Activated CD4-positive, alpha-beta T cell treated with anti-CD3 and anti-CD28 coated beads for 36 hours (primary cell): ENCODE results near the gene ATL3. TPM values are rescaled to one million over a fixed set of nuclear protein-coding genes. Genes with fewer than 3 reads are reported as not detected.
A peak's percentile ranks its signal among the peaks of the same experiment; 100 is the strongest.
"Not testable (repeated sequence)": the region's sequence is repeated elsewhere in the genome, so short reads cannot be mapped to it uniquely, and the experiment has no call there.

Experiments used
- ATAC-seq: fragments of 200-7000 bp; cut with Tn5 transposase; one replicate; pipeline ENCODE4 v1.10.0; 2021; ENCODE audit warnings: mild to moderate bottlenecking, moderate library complexity
- CTCF ChIA-PET: fragments of 350-600 bp; sonication (Branson Sonifier 250); formaldehyde crosslinking; loops from one replicate; lab custom pipeline; 2021; ENCODE audit warnings: antibody characterized with exemption; lab: Charles Lee
- POLR2A ChIA-PET: fragments of 350-600 bp; sonication (Branson Sonifier 250); formaldehyde crosslinking; loops from one replicate; lab custom pipeline; 2021; ENCODE audit warnings: antibody characterized with exemption, inconsistent platforms; lab: Charles Lee
- DNase-seq: peaks from one replicate; pipeline ENCODE4 v3.0.0-alpha.2; 2020
- H3K27ac Mint-ChIP-seq: one replicate; pipeline ENCODE4 v1.8.0; 2021; ENCODE audit warnings: mixed read lengths
- H3K27me3 Mint-ChIP-seq: one replicate; pipeline ENCODE4 v1.8.0; 2021; ENCODE audit warnings: mixed read lengths
- H3K36me3 Mint-ChIP-seq: one replicate; pipeline ENCODE4 v1.8.0; 2021; ENCODE audit warnings: low read depth, mixed read lengths
- H3K4me1 Mint-ChIP-seq: one replicate; pipeline ENCODE4 v1.8.0; 2021; ENCODE audit warnings: mixed read lengths
- H3K4me3 Mint-ChIP-seq: one replicate; pipeline ENCODE4 v1.8.0; 2021; ENCODE audit warnings: mild to moderate bottlenecking, moderate library complexity, mixed read lengths
- H3K9me3 Mint-ChIP-seq: one replicate; pipeline ENCODE4 v1.8.0; 2021; ENCODE audit warnings: low read depth, mixed read lengths
- intact Hi-C, 2 experiments: fragments of 100-400 bp; cut with DNase I in 1 of 2; cut with micrococcal nuclease in 1 of 2; formaldehyde crosslinking; loops; one replicate each; pipeline versions ENCODE4 v1.14.2 to v1.15.1; 2022 to 2024; cut with DNase I, micrococcal nuclease
- total RNA-seq, 2 experiments: library from RNA; stranded (reverse); gene quantifications; one replicate each; pipeline ENCODE4 v1.2.3, GENCODE V29; 2021

Gene ATL3
- total RNA-seq, 2 experiments from 2014 or later = 18.9 to 25.7 TPM

DNA sequence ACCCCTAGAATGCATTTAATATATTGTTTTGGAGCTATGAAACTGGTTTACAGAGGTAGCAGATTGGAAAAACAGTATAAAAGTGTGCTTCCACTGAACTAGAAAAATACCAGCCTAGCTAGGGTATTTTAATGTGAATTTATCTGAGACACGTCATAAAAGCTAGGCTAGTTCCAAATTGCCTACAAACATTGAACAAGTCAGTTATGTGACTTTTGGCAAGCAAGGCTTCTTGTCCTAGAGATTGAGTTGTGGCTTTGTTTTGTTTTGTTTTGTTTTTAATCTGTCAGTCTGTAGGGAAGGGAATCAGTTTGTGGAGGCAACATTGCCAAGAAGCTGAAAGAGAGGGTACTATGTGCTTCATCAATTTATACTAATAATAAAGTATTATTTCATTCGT is 34.4 kb upstream of the ATL3 start:
- Mint-ChIP-seq H3K4me3 (no peak overlapping the region), H3K36me3 (peaks cover 6% of the 10 kb centered on the region), H3K9me3 (no peaks in the 10 kb centered on the region), H3K4me1 (no peaks in the 10 kb centered on the region), H3K27me3 (no peaks in the 10 kb centered on the region), H3K27ac (no peak overlapping the region)
- intact Hi-C loops = no loop called here
- ATAC-seq (no peak), DNase-seq (no peak)
- ChIA-PET POLR2A (interaction anchor here (0.6 kb wide), 1 partner anchor 23 kb away, joined by 3 read pairs; no protein-coding TSS in a partner anchor), CTCF (interaction anchor here (0.8 kb wide), 1 partner anchor 67 kb away, joined by 3 read pairs; no protein-coding TSS in a partner anchor)

DNA sequence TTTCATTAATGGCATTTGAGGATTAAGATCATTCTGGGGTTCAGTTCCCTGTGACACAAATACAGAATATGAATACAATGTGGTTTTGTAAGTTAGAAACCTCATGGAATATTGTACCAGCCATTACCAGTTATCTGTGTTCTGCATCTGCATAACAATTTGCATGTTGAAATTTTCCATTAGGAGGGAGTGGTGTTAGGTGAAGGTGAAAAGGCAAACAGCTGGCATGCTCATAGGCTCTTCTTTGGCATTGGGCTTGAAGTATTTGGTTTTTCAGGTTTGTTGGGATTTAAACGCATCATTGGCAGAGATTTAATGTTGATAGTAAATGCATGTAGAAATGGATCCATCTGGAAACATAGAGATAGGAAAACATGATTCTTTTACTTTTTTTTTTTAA is 28.7 kb upstream of the ATL3 start:
- no peaks in the 10 kb centered on the region for H3K9me3 Mint-ChIP-seq
- no peak overlapping the region for H3K4me3 Mint-ChIP-seq
- no peaks in the 10 kb centered on the region for H3K27me3 Mint-ChIP-seq
- ChIA-PET CTCF (interaction anchor here (0.6 kb wide), 1 partner anchor 20 kb away, joined by 3 read pairs; no protein-coding TSS in a partner anchor), POLR2A (no interaction called here)
- ATAC-seq = no peak
- peaks cover 8% of the 10 kb centered on the region for H3K4me1 Mint-ChIP-seq
- no peak for DNase-seq
- intact Hi-C loops = no loop called here
- H3K27ac Mint-ChIP-seq = no peak overlapping the region
- peaks cover 6% of the 10 kb centered on the region for H3K36me3 Mint-ChIP-seq

DNA sequence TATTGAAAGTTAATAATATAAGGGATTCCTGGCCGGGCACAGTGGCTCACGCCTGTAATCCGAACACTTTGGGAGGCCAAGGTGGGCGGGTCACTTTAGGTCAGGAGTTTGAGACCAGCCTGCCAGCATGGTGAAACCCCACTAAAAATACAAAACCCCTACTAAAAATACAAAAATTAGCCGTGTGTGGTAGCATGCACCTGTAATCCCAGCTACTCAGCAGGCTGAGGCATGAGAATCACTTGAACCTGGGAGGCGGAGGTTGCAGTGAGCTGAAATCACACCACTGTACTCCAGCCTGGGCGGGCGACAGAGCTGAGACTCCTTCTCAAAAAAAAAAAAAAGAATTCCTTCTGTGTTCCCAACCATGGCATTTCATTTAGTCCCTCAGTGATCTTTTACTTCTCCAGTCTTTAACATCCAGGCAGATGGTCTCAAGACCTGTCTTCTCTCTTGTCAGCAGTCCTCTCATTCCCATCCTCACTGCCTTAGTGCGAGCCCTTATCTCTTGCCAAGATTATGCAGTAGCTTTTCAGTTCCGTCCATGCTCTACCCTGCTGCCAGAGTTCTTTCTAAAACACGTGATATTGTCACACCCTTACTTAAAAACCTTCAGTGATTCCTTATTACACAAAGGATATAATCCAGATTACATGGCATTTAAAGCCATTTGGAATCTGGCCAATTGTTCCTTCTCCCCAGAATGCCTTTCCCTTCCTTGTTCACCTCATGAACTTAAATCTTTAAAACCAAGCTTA is 28.0 kb upstream of the ATL3 start:
- Mint-ChIP-seq H3K9me3 (no peaks in the 10 kb centered on the region), H3K4me1 (peaks cover 8% of the 10 kb centered on the region), H3K4me3 (no peak overlapping the region), H3K27ac (no peak overlapping the region), H3K36me3 (peaks cover 6% of the 10 kb centered on the region), H3K27me3 (no peaks in the 10 kb centered on the region)
- DNase-seq (no peak), ATAC-seq (no peak)
- POLR2A ChIA-PET = no interaction called here
- intact Hi-C loops = no loop called here
- CTCF ChIA-PET = interaction anchor here (0.5 kb wide), 1 partner anchor 235 kb away, joined by 3 read pairs; no protein-coding TSS in a partner anchor

DNA sequence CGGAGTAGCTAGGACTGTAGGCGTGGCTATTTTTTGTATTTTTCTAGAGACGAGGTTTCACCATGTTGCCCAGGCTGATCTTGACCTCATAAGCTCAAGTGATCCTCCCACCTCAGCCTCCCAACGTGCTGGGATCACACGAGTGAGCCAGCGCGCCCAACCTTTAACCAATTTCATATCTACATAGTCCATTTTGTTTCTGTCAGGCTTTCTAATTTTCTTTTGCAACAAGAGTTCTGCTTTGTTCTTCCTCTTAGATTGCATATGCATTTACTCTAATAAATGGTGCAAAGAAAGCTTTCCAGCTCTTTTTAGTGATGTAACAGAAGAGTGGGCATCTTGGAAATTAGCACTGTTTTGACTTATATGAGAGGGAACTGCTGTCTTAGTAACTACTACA is 23.4 kb upstream of the ATL3 start:
- no peak overlapping the region for H3K4me3 Mint-ChIP-seq
- intact Hi-C loops = no loop called here
- POLR2A ChIA-PET = no interaction called here
- no peaks in the 10 kb centered on the region for H3K9me3 Mint-ChIP-seq
- H3K36me3 Mint-ChIP-seq = no peaks in the 10 kb centered on the region
- H3K4me1 Mint-ChIP-seq = peaks cover 8% of the 10 kb centered on the region
- H3K27ac Mint-ChIP-seq = no peak overlapping the region
- ATAC-seq = no peak
- no peak for DNase-seq
- H3K27me3 Mint-ChIP-seq = no peaks in the 10 kb centered on the region
- CTCF ChIA-PET = interaction anchor here (0.8 to 1.4 kb wide), 4 partner anchors 15 to 425 kb away, joined by 3 to 5 read pairs (median 4); no protein-coding TSS in a partner anchor

DNA sequence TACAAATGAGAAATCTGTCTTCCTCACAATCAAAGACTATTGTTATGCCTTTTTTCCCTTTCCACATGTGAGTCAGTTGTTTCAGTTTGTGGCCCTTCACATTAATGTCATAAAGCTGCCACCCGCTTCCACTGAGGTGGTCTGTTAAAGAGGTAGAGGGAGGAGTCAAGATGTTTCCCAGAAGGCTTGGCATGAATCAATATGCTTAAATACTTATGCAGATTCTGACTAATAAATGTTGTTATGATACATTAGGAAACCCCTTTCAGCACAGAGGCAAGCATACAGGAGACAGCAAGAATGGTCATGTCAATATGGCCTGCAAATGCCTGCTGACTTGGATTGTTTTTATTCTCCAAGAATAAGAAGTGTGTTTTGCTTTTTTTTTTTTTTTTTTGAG is 16.7 kb upstream of the ATL3 start:
- DNase-seq (peak; percentile 57), ATAC-seq (peak; percentile 96)
- H3K9me3 Mint-ChIP-seq = no peaks in the 10 kb centered on the region
- no peak overlapping the region for H3K4me3 Mint-ChIP-seq
- H3K4me1 Mint-ChIP-seq = peaks cover 34% of the 10 kb centered on the region
- no peaks in the 10 kb centered on the region for H3K27me3 Mint-ChIP-seq
- ChIA-PET POLR2A (interaction anchor here (0.6 to 0.7 kb wide), 2 partner anchors 14 to 302 kb away, joined by 4 read pairs; no protein-coding TSS in a partner anchor), CTCF (interaction anchor here (1.1 kb wide), 1 partner anchor 59 kb away, joined by 3 read pairs; no protein-coding TSS in a partner anchor)
- H3K36me3 Mint-ChIP-seq = no peaks in the 10 kb centered on the region
- intact Hi-C loops = no loop called here
- peak overlapping the region; percentile 59 for H3K27ac Mint-ChIP-seq

DNA sequence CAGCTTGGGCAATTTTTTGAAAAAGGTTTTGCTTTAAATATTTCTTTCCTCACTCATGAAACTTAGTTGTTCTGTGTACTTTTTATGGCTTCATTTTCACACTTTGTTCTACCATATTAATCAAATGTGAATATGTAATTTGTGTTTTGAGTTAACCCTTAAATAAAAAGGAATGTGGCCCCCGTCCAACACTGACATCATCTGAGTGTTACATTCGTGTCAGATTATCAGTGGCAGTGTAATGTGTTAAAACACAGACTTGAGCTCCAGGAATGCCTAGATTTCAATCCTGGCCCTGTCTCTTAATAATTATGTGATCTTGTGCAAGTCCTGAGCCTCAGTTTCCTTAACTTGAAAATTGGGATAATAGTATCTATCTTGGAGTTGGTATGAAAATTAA is 15.8 kb upstream of the ATL3 start:
- DNase-seq = no peak
- POLR2A ChIA-PET = no interaction called here
- Mint-ChIP-seq H3K36me3 (no peaks in the 10 kb centered on the region), H3K27me3 (no peaks in the 10 kb centered on the region), H3K9me3 (no peaks in the 10 kb centered on the region), H3K4me1 (peaks cover 39% of the 10 kb centered on the region), H3K4me3 (no peak overlapping the region), H3K27ac (no peak overlapping the region)
- no peak for ATAC-seq
- intact Hi-C loops = no loop called here
- CTCF ChIA-PET = interaction anchor here (0.9 kb wide), 1 partner anchor 14 kb away, joined by 4 read pairs; no protein-coding TSS in a partner anchor

DNA sequence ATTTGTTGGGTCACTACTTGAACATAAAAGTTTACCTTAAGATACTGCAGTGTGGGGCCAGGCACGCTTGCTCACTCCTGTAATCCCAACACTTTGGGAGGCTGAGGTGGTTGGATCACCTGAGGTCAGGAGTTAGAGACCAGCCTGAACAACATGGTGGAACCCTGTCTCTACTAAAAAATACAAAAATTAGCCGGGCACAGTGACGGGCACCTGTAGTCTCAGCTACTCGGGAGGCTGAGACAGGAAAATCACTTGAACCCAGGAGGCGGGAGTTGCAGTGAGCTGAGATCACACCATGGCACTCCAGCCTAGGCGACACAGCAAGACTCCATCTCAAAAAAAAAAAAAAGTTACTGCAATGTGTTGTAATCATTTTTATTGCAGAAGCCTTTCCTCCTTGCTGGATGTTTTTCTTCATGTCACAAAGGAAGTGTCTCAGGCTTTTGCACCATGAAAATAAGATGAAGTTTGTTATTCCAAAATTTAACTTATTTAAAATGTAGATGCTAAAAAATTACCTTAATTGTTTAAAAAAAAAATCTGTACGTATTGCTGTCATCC is 14.1 kb upstream of the ATL3 start:
- POLR2A ChIA-PET = interaction anchor here (0.7 kb wide), 1 partner anchor 670 kb away, joined by 3 read pairs; no protein-coding TSS in a partner anchor
- intact Hi-C loops, ATAC-seq: not testable (repeated sequence)

DNA sequence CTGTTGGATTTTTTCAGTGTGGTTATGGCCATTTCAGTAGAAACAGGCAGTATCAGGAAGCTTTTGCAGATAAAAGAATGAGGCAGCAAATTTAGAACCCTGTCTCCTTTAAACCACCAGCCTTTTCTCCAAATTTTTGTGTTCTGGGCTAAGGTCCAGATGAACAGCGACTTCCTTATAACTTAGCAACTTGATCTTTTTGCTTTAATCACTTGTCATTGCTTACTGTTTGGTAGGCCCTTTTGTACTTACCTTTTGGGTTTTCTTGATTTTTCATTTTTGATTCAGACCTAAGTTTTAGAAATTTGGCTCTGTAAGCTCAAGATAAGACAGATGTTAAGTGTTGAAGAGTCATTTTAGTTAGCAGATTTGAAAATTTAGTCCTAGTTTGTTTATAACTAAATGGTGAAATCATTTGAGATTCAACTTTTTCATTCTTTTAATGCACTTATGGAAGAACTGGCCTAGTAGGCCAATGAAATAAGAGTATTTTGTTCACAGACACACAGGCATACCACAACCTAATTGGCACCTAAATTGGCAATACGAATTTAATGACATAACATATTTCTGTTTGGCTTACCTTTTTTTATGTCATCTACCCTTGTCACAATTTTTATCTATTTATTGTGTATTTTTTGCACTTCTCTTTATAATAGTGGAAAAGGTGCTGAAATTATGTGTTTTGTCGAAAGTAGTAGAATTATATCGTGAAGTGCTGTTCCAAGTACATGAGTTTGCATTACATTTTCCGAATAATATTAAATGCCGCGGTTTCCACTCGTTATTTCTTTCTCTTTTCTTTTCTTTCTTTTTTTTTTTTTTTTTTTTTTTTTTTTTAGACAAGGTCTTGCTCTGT is 12.2 kb upstream of the ATL3 start:
- intact Hi-C loops = no loop called here
- ChIA-PET POLR2A (interaction anchor here (1.0 to 1.2 kb wide), 2 partner anchors 10 to 13 kb away, joined by 3 read pairs; partner anchors contain the start of gene ATL3), CTCF (interaction anchor here (0.7 to 3.0 kb wide), 4 partner anchors 12 to 777 kb away, joined by 3 to 31 read pairs (median 4); partner anchors contain the start of gene ATL3)
- Mint-ChIP-seq H3K9me3 (no peaks in the 10 kb centered on the region), H3K27ac (no peak overlapping the region), H3K27me3 (no peaks in the 10 kb centered on the region), H3K36me3 (no peaks in the 10 kb centered on the region), H3K4me3 (peak overlapping the region; percentile 90), H3K4me1 (peaks cover 34% of the 10 kb centered on the region)
- ATAC-seq (no peak), DNase-seq (no peak)

More for the DNA sequence above, 14.1 kb upstream of the ATL3 start:
- H3K36me3 Mint-ChIP-seq, H3K4me3 Mint-ChIP-seq, H3K27ac Mint-ChIP-seq, H3K9me3 Mint-ChIP-seq, H3K27me3 Mint-ChIP-seq, DNase-seq: not testable (repeated sequence)
- peaks cover 46% of the 10 kb centered on the region for H3K4me1 Mint-ChIP-seq
- CTCF ChIA-PET = interaction anchor here (0.6 to 0.8 kb wide), 3 partner anchors 20 to 1116 kb away, joined by 3 read pairs; no protein-coding TSS in a partner anchor

DNA sequence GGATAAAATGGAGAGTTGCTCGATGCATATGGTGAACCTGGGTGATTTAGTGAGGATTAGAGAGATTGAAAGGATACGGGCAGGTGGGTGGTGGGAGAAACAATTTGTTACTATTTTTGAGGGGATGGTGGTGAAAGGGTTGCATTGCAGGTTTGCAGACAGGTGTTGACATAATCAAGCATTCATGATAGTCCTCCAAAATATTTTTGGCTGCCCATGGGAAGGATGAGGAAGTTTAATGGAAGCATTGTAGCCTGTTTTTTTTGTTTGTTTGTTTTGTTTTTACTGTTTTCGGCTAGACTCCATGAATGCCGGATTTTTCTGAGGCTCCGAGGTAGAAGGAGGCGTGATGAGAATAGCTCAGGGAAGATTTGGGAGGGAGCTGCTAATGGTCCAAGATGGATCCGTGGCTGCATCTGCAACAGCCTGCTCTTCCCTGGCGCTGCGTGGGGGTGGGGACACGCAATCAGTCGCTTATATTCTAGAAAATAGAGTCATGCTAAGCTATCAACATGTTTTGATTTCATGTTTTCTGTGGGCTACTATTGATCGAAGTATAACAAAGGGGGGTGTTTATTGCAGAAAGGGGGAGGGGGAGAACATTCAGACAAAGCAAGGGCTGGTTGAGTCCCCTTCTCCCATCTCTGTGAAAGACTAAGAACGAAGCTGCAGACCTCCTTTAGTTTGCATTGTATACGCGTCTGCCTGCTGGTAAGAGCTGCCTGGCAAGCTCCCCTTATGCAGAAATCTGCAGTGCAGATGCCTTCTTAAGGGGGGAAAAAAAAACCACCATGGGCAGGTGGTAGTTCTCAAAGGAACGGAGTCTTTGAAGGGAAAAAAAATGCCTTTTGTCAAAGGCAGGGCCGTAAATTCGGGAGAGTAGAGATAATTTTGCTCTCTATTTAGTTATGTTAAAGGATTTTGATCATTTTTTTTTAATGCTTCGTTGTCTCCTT is 11.2 kb upstream of the ATL3 start:
- H3K27me3 Mint-ChIP-seq = no peaks in the 10 kb centered on the region
- ChIA-PET CTCF (interaction anchor here (0.7 to 3.0 kb wide), 10 partner anchors 11 to 776 kb away, joined by 3 to 31 read pairs (median 4); partner anchors contain the start of gene ATL3), POLR2A (interaction anchor here (0.5 to 1.5 kb wide), 8 partner anchors 9 to 559 kb away, joined by 3 to 8 read pairs (median 4); partner anchors contain the start of genes ATL3 and FKBP2)
- H3K36me3 Mint-ChIP-seq = no peaks in the 10 kb centered on the region
- H3K9me3 Mint-ChIP-seq = no peaks in the 10 kb centered on the region
- H3K4me3 Mint-ChIP-seq = peak overlapping the region; percentile 90
- H3K27ac Mint-ChIP-seq = peak overlapping the region; percentile 89
- H3K4me1 Mint-ChIP-seq = peaks cover 26% of the 10 kb centered on the region
- ATAC-seq = peak; percentile 3
- intact Hi-C loops = no loop called here
- peak; percentile 52 for DNase-seq
